GM23338 (cell line): ENCODE data around the gene KCNJ6. TPM values are rescaled to one million over a fixed set of nuclear protein-coding genes. Genes with fewer than 3 reads are reported as not detected.

Experiments used
- ATAC-seq: fragments of 200-7000 bp; cut with Tn5 transposase; 3 replicates; pipeline ENCODE4 v1.9.1; 2020
- DNase-seq: peaks from one replicate; pipeline ENCODE4 v3.0.0-alpha.2; 2015; ENCODE audit warnings: low spot score
- H2AFZ ChIP-seq: fragments of 200-600 bp; sonication (generic); 2 replicates; pipeline ENCODE4 v1.8.0; 2016; ENCODE audit warnings: antibody characterized with exemption, mild to moderate bottlenecking, moderate library complexity
- H3F3A ChIP-seq: fragments of 200-600 bp; sonication (generic); replicated peaks from 2 replicates; pipeline ENCODE4 v1.8.0; 2017; ENCODE audit warnings: antibody characterized with exemption, mixed run types, low read depth
- H3K27ac ChIP-seq: fragments of 200-600 bp; sonication (generic); 2 replicates; pipeline ENCODE4 v1.6.1; 2016; ENCODE audit warnings: low read depth
- H3K27me3 ChIP-seq: fragments of 200-600 bp; sonication (generic); 2 replicates; pipeline ENCODE4 v1.8.0; 2016; ENCODE audit warnings: mild to moderate bottlenecking, mixed run types, moderate library complexity; ENCODE audit not compliant: insufficient read depth
- H3K36me3 ChIP-seq: fragments of 200-600 bp; sonication (generic); 2 replicates; pipeline ENCODE4 v1.8.0; 2016; ENCODE audit warnings: mild to moderate bottlenecking; ENCODE audit not compliant: insufficient read depth
- H3K4me1 ChIP-seq: fragments of 200-600 bp; sonication (generic); 2 replicates; pipeline ENCODE4 v1.8.0; 2016; ENCODE audit warnings: mild to moderate bottlenecking, moderate library complexity; ENCODE audit not compliant: insufficient read depth
- H3K4me2 ChIP-seq: fragments of 200-600 bp; sonication (generic); 2 replicates; pipeline ENCODE4 v1.7.1; 2017; ENCODE audit warnings: mixed run types
- H3K4me3 ChIP-seq: fragments of 200-600 bp; sonication (generic); 2 replicates; pipeline ENCODE4 v1.6.1; 2016; ENCODE audit warnings: mixed run types
- H3K79me2 ChIP-seq: fragments of 200-600 bp; sonication (generic); replicated peaks from 2 replicates; pipeline ENCODE4 v1.8.0; 2017; ENCODE audit warnings: mild to moderate bottlenecking; ENCODE audit not compliant: insufficient read depth
- H3K9me2 ChIP-seq: fragments of 200-600 bp; sonication (generic); 2 replicates; pipeline ENCODE4 v1.8.0; 2017; ENCODE audit not compliant: insufficient read depth
- H4K20me1 ChIP-seq: fragments of 200-600 bp; sonication (generic); replicated peaks from 2 replicates; pipeline ENCODE4 v1.8.0; 2017; ENCODE audit warnings: mild to moderate bottlenecking; ENCODE audit not compliant: insufficient read depth
- H3K27ac Mint-ChIP-seq: 2 replicates; pipeline ENCODE4 v1.8.0; 2020; ENCODE audit warnings: inconsistent platforms, mild to moderate bottlenecking, moderate library complexity, mixed read lengths
- H3K27me3 Mint-ChIP-seq: 3 replicates; pipeline ENCODE4 v1.8.0; 2022; ENCODE audit warnings: low read depth, mild to moderate bottlenecking, moderate library complexity, mixed read lengths, inconsistent platforms; ENCODE audit not compliant: insufficient read depth, poor library complexity
- H3K36me3 Mint-ChIP-seq: 3 replicates; pipeline ENCODE4 v1.8.0; 2021; ENCODE audit warnings: low read depth, mild to moderate bottlenecking, inconsistent platforms, moderate library complexity, mixed read lengths
- H3K4me1 Mint-ChIP-seq: 3 replicates; pipeline ENCODE4 v1.8.0; 2020; ENCODE audit warnings: mild to moderate bottlenecking, inconsistent platforms, mixed read lengths
- H3K4me3 Mint-ChIP-seq: 3 replicates; pipeline ENCODE4 v1.8.0; 2021; ENCODE audit warnings: moderate library complexity, mild to moderate bottlenecking, inconsistent platforms, mixed read lengths
- H3K9me3 Mint-ChIP-seq: 3 replicates; pipeline ENCODE4 v1.8.0; 2020; ENCODE audit warnings: moderate library complexity, mild to moderate bottlenecking, inconsistent platforms, mixed read lengths
- CREB1 ChIP-seq: fragments of 250-450 bp; sonication (Bioruptor Pico); IDR thresholded peaks from 2 replicates; pipeline ENCODE4 v1.5.0; 2020; ENCODE audit warnings: low read depth, mild to moderate bottlenecking, moderate library complexity
- CTCF ChIP-seq, 2 experiments: fragments of 200-600 bp in 1 of 2; sonication (generic) in 1 of 2; conservative IDR thresholded peaks; 2 replicates each; pipeline versions ENCODE4 v1.5.1 to v1.6.1; 2016 to 2017; ENCODE audit warnings: antibody characterized with exemption in 2 of 2, low read depth in 2 of 2, mild to moderate bottlenecking in 2 of 2, moderate library complexity in 1 of 2
- ETS1 ChIP-seq: IDR thresholded peaks from 2 replicates; pipeline ENCODE4 v1.6.1; 2016; ENCODE audit warnings: antibody characterized with exemption
- EZH2 ChIP-seq: fragments of 200-600 bp; sonication (generic); IDR thresholded peaks from one replicate; pipeline ENCODE4 v1.8.0; 2017; ENCODE audit warnings: antibody characterized with exemption, mild to moderate bottlenecking, low read depth; ENCODE audit not compliant: unreplicated experiment
- EZH2phosphoT487 ChIP-seq: fragments of 200-600 bp; sonication (generic); IDR thresholded peaks from one replicate; pipeline ENCODE4 v1.8.1; 2018; ENCODE audit warnings: antibody characterized with exemption; ENCODE audit not compliant: unreplicated experiment
- JUNB ChIP-seq: IDR thresholded peaks from one replicate; pipeline ENCODE4 v1.6.1; 2016; ENCODE audit warnings: antibody characterized with exemption; ENCODE audit not compliant: unreplicated experiment
- NANOG ChIP-seq: IDR thresholded peaks from 2 replicates; pipeline ENCODE4 v1.6.1; 2016; ENCODE audit warnings: antibody characterized with exemption, borderline replicate concordance
- POLR2AphosphoS5 ChIP-seq: IDR thresholded peaks from 2 replicates; pipeline ENCODE4 v1.6.1; 2016; ENCODE audit warnings: antibody characterized with exemption, low read depth
- REST ChIP-seq: IDR thresholded peaks from one replicate; pipeline ENCODE4 v1.6.1; 2018; ENCODE audit warnings: antibody characterized with exemption; ENCODE audit not compliant: unreplicated experiment
- STAT1 ChIP-seq: IDR thresholded peaks from one replicate; pipeline ENCODE4 v1.6.1; 2016; ENCODE audit warnings: antibody characterized with exemption; ENCODE audit not compliant: unreplicated experiment
- ZNF114 ChIP-seq: fragments of 250-450 bp; sonication (Bioruptor Pico); IDR thresholded peaks from 2 replicates; pipeline ENCODE4 v1.5.0; 2020; ENCODE audit warnings: mild to moderate bottlenecking, moderate library complexity
- ZNF331 ChIP-seq: fragments of 250-450 bp; sonication (Bioruptor Pico); IDR thresholded peaks from 2 replicates; pipeline ENCODE4 v1.5.0; 2020; ENCODE audit warnings: low read depth, mild to moderate bottlenecking, moderate library complexity
- polyA plus RNA-seq: library from polyadenylated mRNA; unstranded; fragments of >200 nt; fragmentation: Nextera tagmentation; extraction: Ambion mirVana; gene quantifications from 2 replicates; pipeline ENCODE4 v1.2.1, GENCODE V29; 2016
- total RNA-seq: library from RNA; depleted of rRNA; stranded (reverse); fragments of >200 nt; shearing (Covaris generic); gene quantifications from 2 replicates; pipeline ENCODE4 v1.2.3, GENCODE V29; 2014
- TF ChIP-seq, protein P1 (sequence below): fragments of 250-450 bp; sonication (Bioruptor Pico); IDR thresholded peaks from 2 replicates; pipeline ENCODE4 v1.5.0; 2020; ENCODE audit warnings: mild to moderate bottlenecking, moderate library complexity

KCNJ6 gene
- total and polyA plus RNA-seq, 2 experiments from 2014 or later = 0.48 to 0.52 TPM

- peak overlapping the region; percentile 66; the same call in 1 of the 2 replicates for H3K27ac ChIP-seq
- H3F3A ChIP-seq = no peaks in the 10 kb centered on the region
- no peak overlapping the region for H3K4me3 ChIP-seq
- H3K4me1 Mint-ChIP-seq = peaks cover 14% of the 10 kb centered on the region
- H3K27me3 Mint-ChIP-seq = peaks cover 2% of the 10 kb centered on the region
- no peaks in the 10 kb centered on the region for H3K36me3 ChIP-seq
- H4K20me1 ChIP-seq = no peaks in the 10 kb centered on the region
- H3K4me1 ChIP-seq = peaks cover 8% of the 10 kb centered on the region
- H3K4me3 Mint-ChIP-seq = no peak overlapping the region
- no peak overlapping the region for H3K4me2 ChIP-seq
- no peaks in the 10 kb centered on the region for H3K9me2 ChIP-seq
- DNase-seq (peak; percentile 27), ATAC-seq (peak; percentile 62)
- H3K27ac Mint-ChIP-seq = no peak overlapping the region
- H2AFZ ChIP-seq = peak overlapping the region; percentile 83; the same call in 1 of the 2 replicates
- H3K36me3 Mint-ChIP-seq = peaks cover 13% of the 10 kb centered on the region
- no peaks in the 10 kb centered on the region for H3K27me3 ChIP-seq
- H3K79me2 ChIP-seq = no peaks in the 10 kb centered on the region
- H3K9me3 Mint-ChIP-seq = peaks cover 10% of the 10 kb centered on the region
- TF ChIP-seq, protein P1, sequence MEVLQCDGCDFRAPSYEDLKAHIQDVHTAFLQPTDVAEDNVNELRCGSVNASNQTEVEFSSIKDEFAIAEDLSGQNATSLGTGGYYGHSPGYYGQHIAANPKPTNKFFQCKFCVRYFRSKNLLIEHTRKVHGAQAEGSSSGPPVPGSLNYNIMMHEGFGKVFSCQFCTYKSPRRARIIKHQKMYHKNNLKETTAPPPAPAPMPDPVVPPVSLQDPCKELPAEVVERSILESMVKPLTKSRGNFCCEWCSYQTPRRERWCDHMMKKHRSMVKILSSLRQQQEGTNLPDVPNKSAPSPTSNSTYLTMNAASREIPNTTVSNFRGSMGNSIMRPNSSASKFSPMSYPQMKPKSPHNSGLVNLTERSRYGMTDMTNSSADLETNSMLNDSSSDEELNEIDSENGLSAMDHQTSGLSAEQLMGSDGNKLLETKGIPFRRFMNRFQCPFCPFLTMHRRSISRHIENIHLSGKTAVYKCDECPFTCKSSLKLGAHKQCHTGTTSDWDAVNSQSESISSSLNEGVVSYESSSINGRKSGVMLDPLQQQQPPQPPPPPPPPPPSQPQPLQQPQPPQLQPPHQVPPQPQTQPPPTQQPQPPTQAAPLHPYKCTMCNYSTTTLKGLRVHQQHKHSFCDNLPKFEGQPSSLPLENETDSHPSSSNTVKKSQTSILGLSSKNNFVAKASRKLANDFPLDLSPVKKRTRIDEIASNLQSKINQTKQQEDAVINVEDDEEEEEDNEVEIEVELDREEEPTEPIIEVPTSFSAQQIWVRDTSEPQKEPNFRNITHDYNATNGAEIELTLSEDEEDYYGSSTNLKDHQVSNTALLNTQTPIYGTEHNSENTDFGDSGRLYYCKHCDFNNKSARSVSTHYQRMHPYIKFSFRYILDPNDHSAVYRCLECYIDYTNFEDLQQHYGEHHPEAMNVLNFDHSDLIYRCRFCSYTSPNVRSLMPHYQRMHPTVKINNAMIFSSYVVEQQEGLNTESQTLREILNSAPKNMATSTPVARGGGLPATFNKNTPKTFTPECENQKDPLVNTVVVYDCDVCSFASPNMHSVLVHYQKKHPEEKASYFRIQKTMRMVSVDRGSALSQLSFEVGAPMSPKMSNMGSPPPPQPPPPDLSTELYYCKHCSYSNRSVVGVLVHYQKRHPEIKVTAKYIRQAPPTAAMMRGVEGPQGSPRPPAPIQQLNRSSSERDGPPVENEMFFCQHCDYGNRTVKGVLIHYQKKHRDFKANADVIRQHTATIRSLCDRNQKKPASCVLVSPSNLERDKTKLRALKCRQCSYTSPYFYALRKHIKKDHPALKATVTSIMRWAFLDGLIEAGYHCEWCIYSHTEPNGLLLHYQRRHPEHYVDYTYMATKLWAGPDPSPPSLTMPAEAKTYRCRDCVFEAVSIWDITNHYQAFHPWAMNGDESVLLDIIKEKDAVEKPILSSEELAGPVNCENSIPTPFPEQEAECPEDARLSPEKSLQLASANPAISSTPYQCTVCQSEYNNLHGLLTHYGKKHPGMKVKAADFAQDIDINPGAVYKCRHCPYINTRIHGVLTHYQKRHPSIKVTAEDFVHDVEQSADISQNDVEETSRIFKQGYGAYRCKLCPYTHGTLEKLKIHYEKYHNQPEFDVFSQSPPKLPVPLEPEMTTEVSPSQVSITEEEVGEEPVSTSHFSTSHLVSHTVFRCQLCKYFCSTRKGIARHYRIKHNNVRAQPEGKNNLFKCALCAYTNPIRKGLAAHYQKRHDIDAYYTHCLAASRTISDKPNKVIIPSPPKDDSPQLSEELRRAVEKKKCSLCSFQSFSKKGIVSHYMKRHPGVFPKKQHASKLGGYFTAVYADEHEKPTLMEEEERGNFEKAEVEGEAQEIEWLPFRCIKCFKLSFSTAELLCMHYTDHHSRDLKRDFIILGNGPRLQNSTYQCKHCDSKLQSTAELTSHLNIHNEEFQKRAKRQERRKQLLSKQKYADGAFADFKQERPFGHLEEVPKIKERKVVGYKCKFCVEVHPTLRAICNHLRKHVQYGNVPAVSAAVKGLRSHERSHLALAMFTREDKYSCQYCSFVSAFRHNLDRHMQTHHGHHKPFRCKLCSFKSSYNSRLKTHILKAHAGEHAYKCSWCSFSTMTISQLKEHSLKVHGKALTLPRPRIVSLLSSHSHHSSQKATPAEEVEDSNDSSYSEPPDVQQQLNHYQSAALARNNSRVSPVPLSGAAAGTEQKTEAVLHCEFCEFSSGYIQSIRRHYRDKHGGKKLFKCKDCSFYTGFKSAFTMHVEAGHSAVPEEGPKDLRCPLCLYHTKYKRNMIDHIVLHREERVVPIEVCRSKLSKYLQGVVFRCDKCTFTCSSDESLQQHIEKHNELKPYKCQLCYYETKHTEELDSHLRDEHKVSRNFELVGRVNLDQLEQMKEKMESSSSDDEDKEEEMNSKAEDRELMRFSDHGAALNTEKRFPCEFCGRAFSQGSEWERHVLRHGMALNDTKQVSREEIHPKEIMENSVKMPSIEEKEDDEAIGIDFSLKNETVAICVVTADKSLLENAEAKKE (CRISPR knock-in tag) = no peak
- TF ChIP-seq STAT1 (no peak), NANOG (no peak), EZH2phosphoT487 (no peak), ZNF114 (CRISPR knock-in tag) (no peak), ETS1 (no peak), JUNB (no peak), CTCF (conservative IDR thresholded peaks at IDR 0.05; ENCODE audit: low read depth in 2 of 2) (no peak), CREB1 (CRISPR knock-in tag) (no peak), POLR2AphosphoS5 (no peak), ZNF331 (CRISPR knock-in tag) (no peak), REST (no peak), EZH2 (no peak)
These were observed 229.1 kb downstream of the KCNJ6 start for GRCh38 chr21:37686991-37687810.
